ENCODE results near the gene CDKN2AIPNL.
"Not testable (repeated sequence)": the region's sequence is repeated elsewhere in the genome, so short reads cannot be mapped to it uniquely, and the experiment has no call there.

The CDKN2AIPNL gene

DNA sequence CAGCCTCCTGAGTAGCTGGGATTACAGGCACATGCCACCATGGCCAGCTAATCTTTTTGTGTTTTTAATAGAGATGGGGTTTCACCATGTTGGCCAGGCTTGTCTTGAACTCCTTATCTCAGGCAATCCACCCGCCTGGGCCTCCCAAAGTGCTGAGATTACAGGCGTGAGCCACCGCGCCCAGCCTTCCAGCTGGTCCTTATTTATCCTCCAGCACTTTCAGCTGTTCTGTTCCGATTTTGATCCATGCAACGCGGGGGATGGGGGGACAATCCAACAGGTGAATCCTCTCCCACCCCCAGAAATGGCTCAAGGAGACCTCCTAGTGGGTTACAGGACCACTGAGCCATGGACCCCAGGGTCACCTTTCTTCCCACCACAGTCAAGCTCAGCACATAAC lies 14.7 kb upstream of the CDKN2AIPNL start:
- H3K9me3 ChIP-seq (ENCODE audit: control insufficient read depth in 2 of 2, low read length in 2 of 2) = no peaks in the 10 kb centered on the region
- peaks cover 0 to 2% of the 10 kb centered on the region in 2 donors for H3K4me1 ChIP-seq (ENCODE audit: control insufficient read depth in 2 of 2, insufficient read depth in 2 of 2, low read length in 2 of 2)
- H3K4me3 ChIP-seq (ENCODE audit: low read length in 2 of 2) = no peak overlapping the region
- H3K36me3 ChIP-seq (ENCODE audit: control insufficient read depth in 2 of 2, insufficient read depth in 2 of 2, low read length in 2 of 2) = no peaks in the 10 kb centered on the region
- no peak overlapping the region for H3K27ac ChIP-seq (ENCODE audit: low read depth in 2 of 2, low read length in 2 of 2)
- no peaks in the 10 kb centered on the region for H3K27me3 ChIP-seq (ENCODE audit: control insufficient read depth in 2 of 2, insufficient read depth in 2 of 2, low read length in 2 of 2)
- no peak overlapping the region for H3K9ac ChIP-seq (ENCODE audit: low read depth in 1 of 2, low read length in 2 of 2)

DNA sequence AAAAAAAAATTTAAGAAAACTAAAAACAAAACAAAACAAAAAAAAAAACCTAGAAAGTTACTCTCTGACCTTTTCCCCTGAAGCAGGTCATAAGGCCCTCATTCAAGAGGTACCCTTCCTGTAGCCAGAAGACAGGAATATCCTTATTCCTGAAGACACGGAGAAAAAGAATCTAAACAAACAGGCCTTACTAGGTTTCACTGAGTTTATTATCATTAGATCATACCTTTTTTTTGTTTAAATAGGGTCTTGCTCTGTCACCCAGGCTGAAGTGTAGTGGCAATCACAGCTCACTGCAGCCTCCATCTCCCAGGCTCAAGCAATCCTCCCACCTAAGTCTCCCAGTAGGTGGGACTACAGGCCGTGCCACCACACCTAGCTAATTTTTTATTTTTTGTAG lies 11.7 kb upstream of the CDKN2AIPNL start:
- H3K9ac ChIP-seq (ENCODE audit: low read depth in 1 of 2, low read length in 2 of 2) = no peak overlapping the region
- no peaks in the 10 kb centered on the region for H3K4me1 ChIP-seq (ENCODE audit: control insufficient read depth in 2 of 2, insufficient read depth in 2 of 2, low read length in 2 of 2)
- no peaks in the 10 kb centered on the region for H3K27me3 ChIP-seq (ENCODE audit: control insufficient read depth in 2 of 2, insufficient read depth in 2 of 2, low read length in 2 of 2)
- no peaks in the 10 kb centered on the region for H3K9me3 ChIP-seq (ENCODE audit: control insufficient read depth in 2 of 2, low read length in 2 of 2)
- no peak overlapping the region for H3K4me3 ChIP-seq (ENCODE audit: low read length in 2 of 2)
- H3K36me3 ChIP-seq (ENCODE audit: control insufficient read depth in 2 of 2, insufficient read depth in 2 of 2, low read length in 2 of 2) = no peaks in the 10 kb centered on the region
- H3K27ac ChIP-seq (ENCODE audit: low read depth in 2 of 2, low read length in 2 of 2) = no peak overlapping the region

DNA sequence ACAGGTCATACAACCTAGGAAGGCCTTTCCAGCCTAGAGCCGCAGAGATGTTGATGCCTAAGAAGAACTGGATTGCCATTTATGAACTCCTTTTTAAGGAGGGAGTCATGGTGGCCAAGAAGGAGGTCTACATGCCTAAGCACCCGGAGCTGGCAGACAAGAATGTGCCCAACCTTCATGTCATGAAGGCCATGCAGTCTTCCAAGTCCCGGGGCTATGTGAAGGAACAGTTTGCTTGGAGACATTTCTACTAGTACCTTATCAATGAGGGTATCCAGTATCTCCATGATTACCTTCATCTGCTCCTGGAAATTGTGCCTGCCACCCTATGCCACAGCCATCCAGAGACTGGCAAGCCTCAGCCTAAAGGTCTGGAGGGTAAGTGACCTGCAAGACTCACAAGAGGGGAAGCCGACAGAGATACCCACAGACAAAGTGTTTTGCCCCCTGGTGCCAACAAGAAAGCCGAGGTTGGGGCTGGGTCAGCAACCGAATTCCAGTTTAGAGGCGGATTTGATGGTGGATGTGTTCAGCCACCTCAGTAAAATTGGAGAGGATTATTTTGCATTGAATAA lies 11.2 kb upstream of the CDKN2AIPNL start:
- Histone ChIP-seq H3K27ac (ENCODE audit: low read depth in 2 of 2, low read length in 2 of 2) (no peak overlapping the region), H3K4me1 (ENCODE audit: control insufficient read depth in 2 of 2, insufficient read depth in 2 of 2, low read length in 2 of 2) (no peaks in the 10 kb centered on the region), H3K9ac (ENCODE audit: low read depth in 1 of 2, low read length in 2 of 2) (no peak overlapping the region), H3K4me3 (ENCODE audit: low read length in 2 of 2) (no peak overlapping the region), H3K27me3 (ENCODE audit: control insufficient read depth in 2 of 2, insufficient read depth in 2 of 2, low read length in 2 of 2) (no peaks in the 10 kb centered on the region), H3K36me3 (ENCODE audit: control insufficient read depth in 2 of 2, insufficient read depth in 2 of 2, low read length in 2 of 2) (no peaks in the 10 kb centered on the region), H3K9me3 (ENCODE audit: control insufficient read depth in 2 of 2, low read length in 2 of 2) (no peaks in the 10 kb centered on the region)

DNA sequence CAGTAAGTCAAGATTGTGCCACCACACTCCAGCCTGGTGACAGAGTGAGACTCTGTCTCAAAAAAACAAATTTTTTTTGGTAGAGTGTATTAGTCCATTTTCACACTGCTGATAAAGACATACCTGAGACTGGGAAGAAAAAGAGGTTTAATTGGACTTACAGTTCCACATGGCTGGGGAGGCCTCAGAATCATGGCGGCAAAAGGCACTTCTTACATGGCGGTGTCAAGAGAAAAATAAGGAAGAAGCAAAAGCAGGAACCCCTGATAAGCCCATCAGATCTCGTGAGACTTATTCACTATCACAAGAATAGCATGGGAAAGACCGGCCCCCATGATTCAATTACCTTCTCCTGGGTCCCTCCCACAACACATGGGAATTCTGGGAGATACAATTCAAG lies 9.4 kb upstream of the CDKN2AIPNL start:
- H3K4me1 ChIP-seq (ENCODE audit: control insufficient read depth in 2 of 2, insufficient read depth in 2 of 2, low read length in 2 of 2); H3K27me3 ChIP-seq (ENCODE audit: control insufficient read depth in 2 of 2, insufficient read depth in 2 of 2, low read length in 2 of 2); H3K4me3 ChIP-seq (ENCODE audit: low read length in 2 of 2); H3K27ac ChIP-seq (ENCODE audit: low read depth in 2 of 2, low read length in 2 of 2); H3K9me3 ChIP-seq (ENCODE audit: control insufficient read depth in 2 of 2, low read length in 2 of 2); H3K9ac ChIP-seq (ENCODE audit: low read depth in 1 of 2, low read length in 2 of 2); H3K36me3 ChIP-seq (ENCODE audit: control insufficient read depth in 2 of 2, insufficient read depth in 2 of 2, low read length in 2 of 2): not testable (repeated sequence)

DNA sequence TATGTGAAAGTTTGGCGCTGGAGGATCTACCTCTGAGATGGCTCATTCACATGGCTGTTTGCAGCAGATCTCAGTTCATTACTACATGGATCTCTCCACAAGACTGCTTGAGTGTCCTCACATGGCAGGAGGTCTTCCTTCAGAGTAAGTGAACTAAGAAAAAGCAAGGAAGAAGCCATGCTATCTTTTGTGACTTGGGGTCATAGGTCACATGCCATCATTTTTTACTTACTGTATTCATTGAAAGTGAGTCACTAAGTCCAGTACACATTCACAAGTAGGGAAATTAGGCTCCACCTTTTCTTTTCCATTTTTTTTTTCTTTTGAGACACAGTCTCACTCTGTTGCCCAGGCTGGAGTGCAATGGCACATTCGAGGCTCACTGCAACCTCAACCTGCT lies 8.7 kb upstream of the CDKN2AIPNL start:
- H3K27ac ChIP-seq (ENCODE audit: low read depth in 2 of 2, low read length in 2 of 2) = no peak overlapping the region

DNA sequence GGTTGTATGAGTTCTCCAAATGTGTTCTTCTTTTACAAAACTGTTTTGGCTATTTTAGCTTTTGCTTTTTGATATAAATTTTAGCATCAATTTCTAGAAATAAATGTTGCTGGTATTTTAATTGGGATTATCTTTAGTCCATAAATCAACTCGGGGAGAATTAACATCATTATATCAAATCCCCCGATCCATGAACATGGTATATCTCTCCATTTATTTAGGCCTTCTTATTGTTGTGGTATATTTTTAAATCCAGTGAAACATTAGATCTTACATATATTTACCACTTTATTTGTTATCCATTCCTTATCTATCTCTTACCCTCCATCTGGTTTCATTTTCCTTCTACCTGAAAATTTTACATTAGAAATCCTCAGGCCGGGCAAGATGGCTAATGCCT lies 7.3 kb upstream of the CDKN2AIPNL start:
- no peak overlapping the region for H3K9ac ChIP-seq (ENCODE audit: low read depth in 1 of 2, low read length in 2 of 2)
- no peaks in the 10 kb centered on the region for H3K36me3 ChIP-seq (ENCODE audit: control insufficient read depth in 2 of 2, insufficient read depth in 2 of 2, low read length in 2 of 2)
- H3K4me1 ChIP-seq (ENCODE audit: control insufficient read depth in 2 of 2, insufficient read depth in 2 of 2, low read length in 2 of 2) = peaks cover 5 to 23% of the 10 kb centered on the region in 2 donors
- H3K4me3 ChIP-seq (ENCODE audit: low read length in 2 of 2) = no peak overlapping the region
- no peak overlapping the region for H3K27ac ChIP-seq (ENCODE audit: low read depth in 2 of 2, low read length in 2 of 2)
- H3K27me3 ChIP-seq (ENCODE audit: control insufficient read depth in 2 of 2, insufficient read depth in 2 of 2, low read length in 2 of 2) = no peaks in the 10 kb centered on the region
- no peaks in the 10 kb centered on the region for H3K9me3 ChIP-seq (ENCODE audit: control insufficient read depth in 2 of 2, low read length in 2 of 2)

More for the DNA sequence above, 8.7 kb upstream of the CDKN2AIPNL start:
- H3K9me3 ChIP-seq (ENCODE audit: control insufficient read depth in 2 of 2, low read length in 2 of 2) = no peaks in the 10 kb centered on the region
- H3K27me3 ChIP-seq (ENCODE audit: control insufficient read depth in 2 of 2, insufficient read depth in 2 of 2, low read length in 2 of 2) = no peaks in the 10 kb centered on the region
- H3K4me1 ChIP-seq (ENCODE audit: control insufficient read depth in 2 of 2, insufficient read depth in 2 of 2, low read length in 2 of 2) = peaks cover 5 to 14% of the 10 kb centered on the region in 2 donors
- no peak overlapping the region for H3K4me3 ChIP-seq (ENCODE audit: low read length in 2 of 2)
- H3K9ac ChIP-seq (ENCODE audit: low read depth in 1 of 2, low read length in 2 of 2) = no peak overlapping the region
- H3K36me3 ChIP-seq (ENCODE audit: control insufficient read depth in 2 of 2, insufficient read depth in 2 of 2, low read length in 2 of 2) = no peaks in the 10 kb centered on the region

DNA sequence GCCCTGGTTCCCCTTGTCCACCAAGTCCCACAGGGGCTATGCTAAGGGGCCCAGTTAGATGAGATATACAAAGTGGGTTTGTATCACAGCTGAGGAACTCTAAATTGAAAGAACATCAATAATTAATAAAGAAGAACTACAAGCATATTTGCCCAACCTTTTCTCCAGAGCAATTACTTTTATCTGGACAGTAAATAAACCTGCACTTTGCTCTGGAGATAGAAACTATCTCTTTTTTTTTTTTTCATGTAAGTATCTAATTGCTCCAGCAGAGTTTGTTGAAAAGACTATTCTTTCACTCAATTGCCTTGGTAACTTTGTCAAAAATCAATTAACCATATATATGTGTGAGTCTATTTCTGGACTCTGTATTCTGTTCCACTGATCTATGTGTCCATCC lies 6.0 kb upstream of the CDKN2AIPNL start:
- no peak overlapping the region for H3K27ac ChIP-seq (ENCODE audit: low read depth in 2 of 2, low read length in 2 of 2)
- peaks cover 5 to 29% of the 10 kb centered on the region in 2 donors for H3K4me1 ChIP-seq (ENCODE audit: control insufficient read depth in 2 of 2, insufficient read depth in 2 of 2, low read length in 2 of 2)
- no peak overlapping the region for H3K4me3 ChIP-seq (ENCODE audit: low read length in 2 of 2)
- no peak overlapping the region for H3K9ac ChIP-seq (ENCODE audit: low read depth in 1 of 2, low read length in 2 of 2)
- H3K9me3 ChIP-seq (ENCODE audit: control insufficient read depth in 2 of 2, low read length in 2 of 2) = no peaks in the 10 kb centered on the region
- no peaks in the 10 kb centered on the region for H3K27me3 ChIP-seq (ENCODE audit: control insufficient read depth in 2 of 2, insufficient read depth in 2 of 2, low read length in 2 of 2)
- H3K36me3 ChIP-seq (ENCODE audit: control insufficient read depth in 2 of 2, insufficient read depth in 2 of 2, low read length in 2 of 2) = no peaks in the 10 kb centered on the region

DNA sequence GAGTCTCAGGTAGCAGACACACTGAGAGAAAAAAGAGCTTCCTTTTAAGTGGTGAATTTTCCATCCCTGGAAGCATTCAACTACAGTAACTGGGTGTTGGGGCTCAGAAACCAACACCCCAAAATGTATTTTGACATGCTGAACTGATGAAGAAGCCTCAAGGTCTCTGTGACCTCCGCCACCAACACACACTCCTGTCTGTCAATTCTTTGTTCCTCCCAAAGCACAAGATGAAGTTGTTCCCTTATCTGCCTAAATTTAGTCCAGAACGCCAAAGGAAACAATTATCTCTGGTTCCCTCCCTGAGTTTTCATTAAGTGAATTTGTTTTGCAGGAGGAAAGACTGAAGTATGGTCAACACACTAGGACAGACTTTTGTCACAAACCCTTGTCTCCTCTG lies 1.4 kb upstream of the CDKN2AIPNL start:
- Histone ChIP-seq H3K4me3 (ENCODE audit: low read length in 2 of 2) (no peak overlapping the region), H3K36me3 (ENCODE audit: control insufficient read depth in 2 of 2, insufficient read depth in 2 of 2, low read length in 2 of 2) (no peaks in the 10 kb centered on the region), H3K9me3 (ENCODE audit: control insufficient read depth in 2 of 2, low read length in 2 of 2) (no peaks in the 10 kb centered on the region), H3K4me1 (ENCODE audit: control insufficient read depth in 2 of 2, insufficient read depth in 2 of 2, low read length in 2 of 2) (peaks cover 18 to 44% of the 10 kb centered on the region in 2 donors), H3K9ac (ENCODE audit: low read depth in 1 of 2, low read length in 2 of 2) (peak overlapping the region in 1 of 2 donors; percentile 85), H3K27ac (ENCODE audit: low read depth in 2 of 2, low read length in 2 of 2) (peak overlapping the region in 1 of 2 donors; percentile 75), H3K27me3 (ENCODE audit: control insufficient read depth in 2 of 2, insufficient read depth in 2 of 2, low read length in 2 of 2) (no peaks in the 10 kb centered on the region)

DNA sequence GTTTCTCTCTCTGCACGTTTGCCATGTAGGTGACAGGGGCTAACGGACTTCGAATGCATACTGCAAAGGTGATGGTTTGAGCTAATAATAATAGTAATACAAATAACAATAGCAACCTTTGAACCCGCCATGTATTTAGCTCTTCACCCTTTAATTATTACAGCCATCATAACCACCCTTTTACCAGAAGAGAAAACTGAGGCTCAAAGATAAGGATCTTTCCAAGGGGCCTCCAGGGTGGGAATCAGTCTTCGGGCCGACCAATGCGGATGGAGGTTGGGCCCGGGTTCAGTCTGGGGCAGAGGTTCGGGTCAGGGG lies 494 bp downstream of the CDKN2AIPNL start:
- Histone ChIP-seq H3K4me1 (ENCODE audit: control insufficient read depth in 2 of 2, insufficient read depth in 2 of 2, low read length in 2 of 2) (peaks cover 18 to 35% of the 10 kb centered on the region in 2 donors), H3K36me3 (ENCODE audit: control insufficient read depth in 2 of 2, insufficient read depth in 2 of 2, low read length in 2 of 2) (peaks cover 0 to 7% of the 10 kb centered on the region in 2 donors), H3K4me3 (ENCODE audit: low read length in 2 of 2) (peak overlapping the region; percentile 87 to 89), H3K9me3 (ENCODE audit: control insufficient read depth in 2 of 2, low read length in 2 of 2) (no peaks in the 10 kb centered on the region), H3K27me3 (ENCODE audit: control insufficient read depth in 2 of 2, insufficient read depth in 2 of 2, low read length in 2 of 2) (no peaks in the 10 kb centered on the region), H3K9ac (ENCODE audit: low read depth in 1 of 2, low read length in 2 of 2) (peak overlapping the region; percentile 79 to 85), H3K27ac (ENCODE audit: low read depth in 2 of 2, low read length in 2 of 2) (peak overlapping the region in 1 of 2 donors; percentile 75)

DNA sequence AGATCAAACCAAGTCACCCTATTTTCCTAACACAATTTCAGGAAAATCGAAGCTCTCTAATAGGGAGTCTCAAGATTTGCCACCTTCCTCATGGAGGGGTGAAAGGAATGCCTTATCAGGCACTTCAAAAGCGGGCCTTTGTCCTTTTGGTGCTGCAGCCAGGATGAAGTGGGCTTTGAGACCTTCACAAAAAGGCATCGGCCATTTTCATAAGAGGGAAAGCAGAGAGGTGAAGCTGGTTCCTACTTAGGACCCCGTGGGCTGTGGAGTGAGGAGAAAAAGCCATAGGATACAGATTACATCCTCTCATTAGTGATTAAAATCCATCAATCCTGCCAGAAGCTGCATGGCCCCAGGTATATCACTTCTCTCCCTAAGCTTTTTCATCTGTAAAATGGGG lies 859 bp downstream of the CDKN2AIPNL start:
- Histone ChIP-seq H3K27me3 (ENCODE audit: control insufficient read depth in 2 of 2, insufficient read depth in 2 of 2, low read length in 2 of 2) (no peaks in the 10 kb centered on the region), H3K9me3 (ENCODE audit: control insufficient read depth in 2 of 2, low read length in 2 of 2) (no peaks in the 10 kb centered on the region), H3K4me1 (ENCODE audit: control insufficient read depth in 2 of 2, insufficient read depth in 2 of 2, low read length in 2 of 2) (peaks cover 16 to 34% of the 10 kb centered on the region in 2 donors), H3K27ac (ENCODE audit: low read depth in 2 of 2, low read length in 2 of 2) (no peak overlapping the region), H3K4me3 (ENCODE audit: low read length in 2 of 2) (peak overlapping the region; percentile 87 to 89), H3K9ac (ENCODE audit: low read depth in 1 of 2, low read length in 2 of 2) (peak overlapping the region; percentile 79 to 85), H3K36me3 (ENCODE audit: control insufficient read depth in 2 of 2, insufficient read depth in 2 of 2, low read length in 2 of 2) (peaks cover 0 to 8% of the 10 kb centered on the region in 2 donors)

DNA sequence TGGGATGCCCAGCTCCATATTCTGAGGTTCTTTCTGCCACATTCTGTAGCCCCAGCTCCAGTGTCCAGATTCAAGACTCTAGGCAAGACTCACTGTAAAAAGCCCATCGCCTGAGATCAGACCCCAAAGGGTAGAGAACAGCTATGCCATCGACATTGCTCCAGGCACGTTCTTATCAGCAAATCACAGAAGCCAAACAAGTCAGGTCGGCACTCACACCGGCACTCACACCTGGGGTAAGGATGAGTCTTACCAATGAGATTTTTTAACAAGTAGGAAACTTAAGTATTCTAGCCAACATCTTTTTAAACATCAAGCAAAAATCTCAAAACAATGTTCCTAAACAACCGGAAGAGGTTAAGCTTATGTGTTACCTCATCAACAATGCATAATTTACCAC lies 2.4 kb downstream of the CDKN2AIPNL start:
- Histone ChIP-seq H3K27me3 (ENCODE audit: control insufficient read depth in 2 of 2, insufficient read depth in 2 of 2, low read length in 2 of 2) (no peaks in the 10 kb centered on the region), H3K27ac (ENCODE audit: low read depth in 2 of 2, low read length in 2 of 2) (no peak overlapping the region), H3K4me3 (ENCODE audit: low read length in 2 of 2) (no peak overlapping the region), H3K9me3 (ENCODE audit: control insufficient read depth in 2 of 2, low read length in 2 of 2) (no peaks in the 10 kb centered on the region), H3K4me1 (ENCODE audit: control insufficient read depth in 2 of 2, insufficient read depth in 2 of 2, low read length in 2 of 2) (peaks cover 13 to 24% of the 10 kb centered on the region in 2 donors), H3K9ac (ENCODE audit: low read depth in 1 of 2, low read length in 2 of 2) (no peak overlapping the region), H3K36me3 (ENCODE audit: control insufficient read depth in 2 of 2, insufficient read depth in 2 of 2, low read length in 2 of 2) (peaks cover 0 to 10% of the 10 kb centered on the region in 2 donors)

Measured in mucosa of rectum (tissue), 2 donors.